MM.1S (cell line): ENCODE measurements around the gene CLDN17.

Experiments used
- DNase-seq: peaks from one replicate; pipeline ENCODE4 v3.0.0-alpha.2; 2015
- H2AFZ ChIP-seq: fragments of 300-600 bp; sonication (generic); 2 replicates; pipeline ENCODE4 v1.6.0; 2016; ENCODE audit warnings: antibody characterized with exemption, low read length
- H3F3A ChIP-seq: fragments of 300-600 bp; sonication (generic); 2 replicates; pipeline ENCODE4 v1.6.1; 2016; ENCODE audit warnings: mild to moderate bottlenecking, antibody characterized with exemption, low read length, moderate library complexity, mixed read lengths; ENCODE audit not compliant: insufficient read depth
- H3K27ac ChIP-seq: fragments of 300-600 bp; sonication (generic); 2 replicates; pipeline ENCODE4 v1.5.1; 2016; ENCODE audit warnings: mild to moderate bottlenecking, low read length
- H3K27me3 ChIP-seq: fragments of 300-600 bp; sonication (generic); replicated peaks from 2 replicates; pipeline ENCODE4 v1.6.0; 2016; ENCODE audit warnings: low read length; ENCODE audit not compliant: insufficient read depth
- H3K36me3 ChIP-seq: fragments of 300-600 bp; sonication (generic); replicated peaks from 2 replicates; pipeline ENCODE4 v1.6.1; 2016; ENCODE audit warnings: mild to moderate bottlenecking, low read length, mixed read lengths; ENCODE audit not compliant: insufficient read depth
- H3K4me1 ChIP-seq: fragments of 300-600 bp; sonication (generic); 2 replicates; pipeline ENCODE4 v1.6.1; 2016; ENCODE audit warnings: low read length, mixed read lengths
- H3K4me2 ChIP-seq: fragments of 300-600 bp; sonication (generic); 2 replicates; pipeline ENCODE4 v1.6.0; 2016; ENCODE audit warnings: low read depth, low read length
- H3K4me3 ChIP-seq: fragments of 300-600 bp; sonication (generic); 2 replicates; pipeline ENCODE4 v1.5.1; 2016; ENCODE audit warnings: low read length, mixed read lengths
- H3K79me2 ChIP-seq: fragments of 300-600 bp; sonication (generic); 2 replicates; pipeline ENCODE4 v1.6.1; 2016; ENCODE audit warnings: mixed run types, low read length, mixed read lengths
- H3K9ac ChIP-seq: fragments of 300-600 bp; sonication (generic); 2 replicates; pipeline ENCODE4 v1.6.1; 2016; ENCODE audit warnings: low read length, mixed read lengths
- H3K9me2 ChIP-seq: fragments of 300-600 bp; sonication (generic); replicated peaks from 2 replicates; pipeline ENCODE4 v1.6.1; 2016; ENCODE audit warnings: mild to moderate bottlenecking, low read length, mixed read lengths; ENCODE audit not compliant: insufficient read depth
- H3K9me3 ChIP-seq: fragments of 300-600 bp; sonication (generic); replicated peaks from 2 replicates; pipeline ENCODE4 v1.6.1; 2016; ENCODE audit warnings: mild to moderate bottlenecking, low read length, mixed read lengths; ENCODE audit not compliant: insufficient read depth
- H4K20me1 ChIP-seq: fragments of 300-600 bp; sonication (generic); 2 replicates; pipeline ENCODE4 v1.6.1; 2016; ENCODE audit warnings: mild to moderate bottlenecking, low read length, moderate library complexity, mixed read lengths; ENCODE audit not compliant: insufficient read depth
- CTCF ChIP-seq: fragments of 300-600 bp; sonication (generic); IDR thresholded peaks from 2 replicates; pipeline ENCODE4 v1.5.1; 2016; ENCODE audit warnings: antibody characterized with exemption, low read length, mixed read lengths
- EZH2 ChIP-seq: fragments of 300-600 bp; sonication (generic); optimal IDR thresholded peaks from 2 replicates; pipeline ENCODE3; 2017; ENCODE audit warnings: low read depth, mild to moderate bottlenecking, antibody characterized with exemption, low read length, mixed read lengths
- EZH2phosphoT487 ChIP-seq: fragments of 300-600 bp; sonication (generic); IDR thresholded peaks from 2 replicates; pipeline ENCODE4 v1.6.1; 2018; ENCODE audit warnings: antibody characterized with exemption, low read length

CLDN17 gene

GRCh38 chr21:30190554-30190953 is 23.9 kb upstream of the CLDN17 start:
- TF ChIP-seq EZH2 (no peak), CTCF (no peak), EZH2phosphoT487 (no peak)
- H3K27ac ChIP-seq = no peak overlapping the region
- no peak overlapping the region for H3K4me3 ChIP-seq
- H3K9me2 ChIP-seq = no peaks in the 10 kb centered on the region
- no peaks in the 10 kb centered on the region for H3K79me2 ChIP-seq
- H3K9ac ChIP-seq = no peak overlapping the region
- H2AFZ ChIP-seq = no peak overlapping the region
- DNase-seq = no peak
- H3K4me2 ChIP-seq = no peak overlapping the region
- no peaks in the 10 kb centered on the region for H3F3A ChIP-seq
- no peaks in the 10 kb centered on the region for H3K36me3 ChIP-seq
- no peaks in the 10 kb centered on the region for H3K4me1 ChIP-seq
- no peaks in the 10 kb centered on the region for H3K9me3 ChIP-seq
- no peaks in the 10 kb centered on the region for H4K20me1 ChIP-seq
- H3K27me3 ChIP-seq = no peaks in the 10 kb centered on the region

- H4K20me1 ChIP-seq = no peaks in the 10 kb centered on the region
- no peaks in the 10 kb centered on the region for H3K9me3 ChIP-seq
- H3K36me3 ChIP-seq = no peaks in the 10 kb centered on the region
- no peaks in the 10 kb centered on the region for H3K9me2 ChIP-seq
- H3F3A ChIP-seq = no peaks in the 10 kb centered on the region
- no peak for DNase-seq
- no peak overlapping the region for H3K4me2 ChIP-seq
- no peak overlapping the region for H2AFZ ChIP-seq
- H3K4me3 ChIP-seq = no peak overlapping the region
- no peak overlapping the region for H3K9ac ChIP-seq
- no peaks in the 10 kb centered on the region for H3K79me2 ChIP-seq
- no peaks in the 10 kb centered on the region for H3K4me1 ChIP-seq
- TF ChIP-seq EZH2phosphoT487 = no peak
- TF ChIP-seq EZH2 = no peak
- TF ChIP-seq CTCF = no peak
- no peak overlapping the region for H3K27ac ChIP-seq
- no peaks in the 10 kb centered on the region for H3K27me3 ChIP-seq
These were observed 23.2 kb upstream of the CLDN17 start for GRCh38 chr21:30189773-30190172.

- Histone ChIP-seq H3F3A (no peaks in the 10 kb centered on the region), H4K20me1 (no peaks in the 10 kb centered on the region), H3K79me2 (no peaks in the 10 kb centered on the region), H3K4me3 (no peak overlapping the region), H3K4me2 (no peak overlapping the region), H3K27ac (no peak overlapping the region), H3K36me3 (no peaks in the 10 kb centered on the region), H3K9me2 (no peaks in the 10 kb centered on the region), H3K9me3 (no peaks in the 10 kb centered on the region), H2AFZ (no peak overlapping the region), H3K27me3 (no peaks in the 10 kb centered on the region), H3K4me1 (no peaks in the 10 kb centered on the region), H3K9ac (no peak overlapping the region)
- DNase-seq = no peak
- TF ChIP-seq EZH2phosphoT487 = no peak
These were observed 19.6 kb upstream of the CLDN17 start for GRCh38 chr21:30186242-30186641.

- Histone ChIP-seq H3F3A (no peaks in the 10 kb centered on the region), H3K27me3 (no peaks in the 10 kb centered on the region), H4K20me1 (no peaks in the 10 kb centered on the region), H3K4me2 (no peak overlapping the region), H3K36me3 (no peaks in the 10 kb centered on the region), H3K9ac (no peak overlapping the region), H3K4me1 (no peaks in the 10 kb centered on the region), H3K9me3 (no peaks in the 10 kb centered on the region), H3K27ac (no peak overlapping the region), H3K79me2 (no peaks in the 10 kb centered on the region), H3K9me2 (no peaks in the 10 kb centered on the region), H2AFZ (no peak overlapping the region), H3K4me3 (no peak overlapping the region)
- no peak for TF ChIP-seq EZH2
- TF ChIP-seq CTCF = no peak
- no peak for TF ChIP-seq EZH2phosphoT487
- DNase-seq = no peak
These were observed 1.5 kb upstream of the CLDN17 start for GRCh38 chr21:30168086-30168485.
